Cerebellar nuclear complex (tissue), 1 donor: ENCODE results near the gene GRK1.
"Not testable (repeated sequence)": the region's sequence is repeated elsewhere in the genome, so short reads cannot be mapped to it uniquely, and the experiment has no call there.

ENCODE experiments used
- DNase-seq, 2 experiments: peaks; one replicate each; lab custom pipeline; 2025; lab: John Stamatoyannopoulos, UW

The GRK1 gene

GRCh38 chr13:113665597-113666328, 1.3 kb upstream of the GRK1 start:
- DNase-seq, result no peak

GRCh38 chr13:113666329-113666670, 719 bp upstream of the GRK1 start:
- no peak for DNase-seq

DNA sequence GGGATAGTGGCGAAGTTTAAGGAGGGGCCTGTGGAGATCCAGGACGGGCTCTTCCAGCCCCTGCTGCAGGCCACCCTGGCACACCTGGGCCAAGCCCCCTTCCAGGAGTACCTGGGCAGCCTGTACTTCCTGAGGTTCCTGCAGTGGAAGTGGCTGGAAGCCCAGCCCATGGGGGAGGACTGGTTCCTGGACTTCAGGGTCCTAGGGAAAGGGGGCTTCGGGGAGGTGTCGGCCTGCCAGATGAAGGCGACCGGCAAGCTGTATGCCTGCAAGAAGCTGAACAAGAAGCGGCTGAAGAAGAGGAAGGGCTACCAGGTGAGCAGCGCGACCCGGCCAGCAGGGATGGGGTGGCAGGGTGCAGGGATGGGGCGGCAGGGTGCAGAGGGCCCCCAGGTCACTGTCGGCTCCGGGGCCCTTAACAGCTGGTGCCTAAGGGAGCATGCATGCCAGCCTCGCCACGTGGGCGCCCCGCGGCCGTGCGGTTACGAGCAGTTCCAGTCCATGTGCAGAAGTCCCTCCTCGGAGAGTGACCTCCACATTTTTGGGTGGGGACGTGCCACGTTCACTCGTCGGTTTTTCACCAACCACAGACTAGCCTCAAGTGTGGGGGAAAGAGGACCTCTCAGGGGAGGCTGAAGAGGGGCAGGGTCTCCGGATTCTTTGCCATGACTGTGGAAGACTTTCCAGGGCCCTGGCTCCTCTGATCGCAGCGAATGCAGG, 912 bp downstream of the GRK1 start:
- no peak for DNase-seq

- no peak for DNase-seq
Observed at GRCh38 chr13:113668491-113668971, 1.5 kb downstream of the GRK1 start.

DNA sequence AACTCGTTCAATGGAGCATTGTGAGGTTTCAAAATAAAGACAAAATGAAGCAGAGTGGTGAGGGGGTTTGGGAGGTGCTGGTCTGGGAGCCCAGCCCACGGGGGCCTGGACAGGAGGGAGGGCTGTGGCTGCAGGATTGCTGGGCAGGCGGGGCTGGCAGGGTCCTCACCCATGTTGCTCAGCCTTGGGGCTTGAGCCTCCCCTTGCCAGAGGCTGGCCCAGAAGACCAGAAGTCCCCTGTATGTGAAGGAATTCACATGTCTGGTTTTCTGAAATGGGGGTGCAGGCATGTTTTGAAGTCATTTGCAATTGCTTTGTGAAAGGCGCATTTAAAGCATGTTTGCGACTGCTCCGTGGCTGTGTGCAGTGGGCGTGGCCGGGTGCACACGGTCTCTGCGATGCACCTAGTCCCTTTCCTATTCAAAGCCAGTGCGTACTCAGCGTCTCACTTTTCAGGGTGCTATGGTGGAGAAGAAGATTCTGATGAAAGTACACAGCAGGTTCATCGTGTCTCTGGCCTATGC, 2.3 kb downstream of the GRK1 start:
- DNase-seq, result no peak

GRCh38 chr13:113669755-113670341, 2.8 kb downstream of the GRK1 start:
- no peak for DNase-seq

- DNase-seq, result no peak
Observed at GRCh38 chr13:113670541-113670940, 3.5 kb downstream of the GRK1 start.

DNA sequence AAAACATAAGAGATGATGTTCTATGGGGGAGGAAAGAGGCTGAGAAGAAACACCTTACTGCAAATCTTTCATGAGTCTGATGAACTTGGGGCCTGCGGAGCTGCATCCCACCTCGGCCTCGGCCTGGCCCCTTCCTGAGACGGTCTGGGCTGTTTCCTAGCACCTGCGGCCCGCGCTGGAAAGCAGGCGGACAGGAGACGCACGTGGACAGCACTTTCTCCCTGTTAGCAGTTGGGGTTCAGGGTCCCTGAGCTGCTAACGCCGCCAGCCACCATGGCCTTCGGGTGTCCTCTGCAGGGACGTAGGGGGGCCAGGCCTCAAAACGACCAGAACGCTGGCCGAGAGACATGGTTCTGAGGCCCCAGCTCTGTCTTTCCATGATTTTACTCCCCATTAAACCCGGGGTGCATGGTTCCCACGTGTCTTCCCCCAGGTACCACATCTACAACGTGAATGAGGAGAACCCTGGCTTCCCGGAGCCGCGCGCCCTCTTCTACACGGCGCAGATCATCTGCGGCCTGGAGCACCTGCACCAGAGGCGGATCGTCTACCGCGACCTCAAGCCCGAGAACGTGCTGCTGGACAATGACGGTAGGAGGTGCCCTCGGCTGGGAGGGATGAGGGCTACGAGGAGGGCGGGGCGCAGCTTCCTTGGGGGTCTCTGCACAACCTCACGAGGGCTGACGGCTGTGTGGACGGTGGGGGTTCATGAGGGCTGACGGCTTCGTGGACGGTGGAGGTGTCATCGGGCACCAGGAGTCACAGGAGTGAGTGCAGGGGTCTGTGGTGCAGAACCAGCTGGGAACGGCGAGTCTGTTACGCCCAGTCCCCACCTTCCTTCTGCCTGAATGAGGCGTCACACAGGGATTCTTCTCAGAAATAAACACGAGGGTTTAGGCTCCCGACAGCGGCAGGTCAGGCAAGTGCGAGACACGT, 4.3 kb downstream of the GRK1 start:
- no peak for DNase-seq

DNA sequence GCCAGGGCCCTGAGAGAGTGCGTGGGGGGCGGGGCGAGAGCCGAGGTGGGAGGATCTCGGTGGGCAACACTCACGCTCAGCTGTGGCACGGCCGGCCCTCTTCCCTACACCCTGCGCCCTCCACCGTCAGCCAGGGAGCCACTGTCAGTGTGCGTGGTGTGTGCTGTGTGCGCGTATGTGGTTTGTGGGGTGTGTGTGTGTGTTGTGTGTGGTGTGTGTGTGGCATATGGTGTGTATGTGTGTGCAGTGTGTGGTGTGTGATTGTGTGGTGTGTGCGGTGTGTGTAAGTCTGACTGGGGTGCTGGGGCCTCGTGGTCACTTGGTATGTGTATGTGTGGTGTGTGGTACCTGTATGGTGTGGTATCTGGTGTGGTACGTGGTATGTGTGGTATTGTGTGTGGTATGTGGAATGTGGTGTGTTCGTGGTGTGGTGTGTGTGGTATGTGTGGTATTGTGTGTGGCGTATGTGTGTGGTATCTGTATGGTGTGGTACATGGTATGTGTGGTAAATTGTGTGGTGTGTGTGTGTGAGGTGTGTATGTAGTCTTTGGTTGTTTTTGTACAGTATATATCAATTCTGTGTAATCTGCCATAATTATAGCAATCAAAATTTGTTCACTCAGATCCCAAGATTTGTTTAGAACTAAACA, 5.1 kb downstream of the GRK1 start:
- DNase-seq, result no peak

DNA sequence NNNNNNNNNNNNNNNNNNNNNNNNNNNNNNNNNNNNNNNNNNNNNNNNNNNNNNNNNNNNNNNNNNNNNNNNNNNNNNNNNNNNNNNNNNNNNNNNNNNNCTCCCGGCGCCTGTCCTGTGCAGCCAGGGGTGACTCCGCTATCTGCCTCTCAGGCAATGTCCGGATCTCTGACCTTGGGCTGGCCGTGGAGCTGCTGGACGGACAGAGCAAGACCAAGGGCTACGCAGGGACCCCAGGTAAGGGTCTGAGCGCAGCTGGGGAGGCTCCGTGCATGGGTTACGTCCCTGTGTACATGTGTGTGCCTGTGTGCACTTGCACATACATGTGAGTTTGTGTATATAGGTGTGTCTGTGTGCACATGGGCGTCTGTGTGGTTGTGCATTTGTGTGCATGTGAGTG, 55.9 kb downstream of the GRK1 start:
- no peak for DNase-seq

GRCh38 chr13:113723410-113724015, 56.5 kb downstream of the GRK1 start:
- DNase-seq, result no peak

DNA sequence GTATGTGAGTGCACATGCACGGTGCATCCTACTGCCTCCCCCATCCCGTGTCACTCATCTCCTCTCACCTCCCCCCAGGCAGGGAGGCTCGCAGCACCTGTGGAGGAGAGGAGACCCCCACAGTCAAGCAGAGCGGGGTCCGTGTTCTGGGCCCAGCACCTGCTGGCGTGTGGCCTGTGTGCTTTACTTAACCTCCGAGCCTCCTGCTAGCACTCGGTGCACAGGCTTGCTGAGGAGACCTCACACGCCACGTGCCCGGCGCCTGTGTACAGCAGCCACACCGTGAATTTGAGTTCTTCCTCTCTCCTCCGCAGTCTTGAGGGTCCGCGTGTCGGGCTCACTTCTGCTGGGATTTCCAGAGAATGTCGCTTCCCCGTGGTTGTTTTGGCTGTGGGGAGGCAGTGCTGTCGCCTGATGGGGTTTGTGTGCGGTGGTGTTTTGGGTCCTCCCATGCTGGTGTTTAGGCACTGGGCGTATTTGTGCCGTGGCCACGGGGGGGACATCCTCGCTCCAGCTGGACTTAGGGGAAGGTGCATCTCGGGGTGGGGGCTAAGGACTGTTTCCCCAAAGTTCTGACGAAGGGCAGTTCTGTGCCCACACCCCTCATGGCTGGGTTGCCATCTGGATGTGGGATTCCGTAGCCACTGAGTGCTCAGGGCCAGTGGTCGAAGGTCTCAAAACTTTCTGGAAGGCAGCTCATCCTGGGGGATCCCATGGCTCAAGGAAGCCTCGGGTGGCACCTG, 57.2 kb downstream of the GRK1 start:
- DNase-seq, result no peak

- peak in 1 of 2 experiments; percentile 8 for DNase-seq
Observed at GRCh38 chr13:113724780-113725315, 57.8 kb downstream of the GRK1 start.

- not testable (repeated sequence) for DNase-seq
Observed at GRCh38 chr13:113725329-113726105, 58.5 kb downstream of the GRK1 start.

DNA sequence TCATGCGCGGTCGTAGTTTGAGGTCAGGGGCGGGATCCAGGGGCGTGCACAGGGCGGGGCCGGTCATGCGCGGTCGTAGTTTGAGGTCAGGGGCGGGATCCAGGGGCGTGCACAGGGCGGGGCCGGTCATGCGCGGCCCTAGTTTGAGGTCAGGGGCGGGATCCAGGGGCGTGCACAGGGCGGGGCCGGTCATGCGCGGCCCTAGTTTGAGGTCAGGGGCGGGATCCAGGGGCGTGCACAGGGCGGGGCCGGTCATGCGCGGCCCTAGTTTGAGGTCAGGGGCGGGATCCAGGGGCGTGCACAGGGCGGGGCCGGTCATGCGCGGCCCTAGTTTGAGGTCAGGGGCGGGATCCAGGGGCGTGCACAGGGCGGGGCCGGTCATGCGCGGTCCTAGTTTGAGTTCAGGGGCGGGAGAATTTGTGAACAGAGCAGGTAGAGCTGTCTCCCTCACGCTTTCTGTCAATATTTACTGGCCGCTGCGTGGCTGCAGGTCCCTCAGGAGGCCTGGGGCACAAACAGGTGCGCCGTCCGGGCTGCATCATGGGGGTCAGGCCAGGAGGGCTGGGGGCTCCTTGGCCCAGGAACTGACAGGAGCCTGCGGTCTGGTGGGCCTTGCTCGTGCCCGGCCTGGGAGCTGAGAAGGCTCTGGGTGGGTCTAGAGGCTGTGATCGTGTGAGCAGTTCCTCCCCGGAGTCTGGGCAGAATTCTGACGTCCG, 59.2 kb downstream of the GRK1 start:
- not testable (repeated sequence) for DNase-seq

DNA sequence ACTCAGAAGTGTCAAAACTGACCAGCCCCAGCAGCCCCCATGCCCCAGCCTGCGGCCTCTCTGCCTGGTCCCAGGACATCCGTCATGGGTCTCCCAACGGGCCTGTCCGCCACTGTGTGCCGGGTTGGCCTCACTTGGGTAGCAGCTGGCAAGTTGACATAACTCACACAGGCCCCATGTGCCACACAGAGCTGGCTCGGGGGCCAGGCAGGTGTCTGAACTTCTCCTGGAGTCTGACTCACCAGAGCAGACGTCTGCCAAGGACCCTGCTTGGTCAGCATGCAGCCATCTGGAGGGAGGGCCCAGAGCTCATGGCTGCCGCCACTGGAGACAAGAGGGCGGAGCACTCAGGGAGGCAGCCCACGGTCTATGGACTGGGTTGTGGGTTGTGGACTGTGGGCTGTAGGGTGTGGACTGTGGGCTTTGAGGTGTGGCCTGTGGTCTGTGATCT, 60.0 kb downstream of the GRK1 start:
- DNase-seq, result no peak

DNA sequence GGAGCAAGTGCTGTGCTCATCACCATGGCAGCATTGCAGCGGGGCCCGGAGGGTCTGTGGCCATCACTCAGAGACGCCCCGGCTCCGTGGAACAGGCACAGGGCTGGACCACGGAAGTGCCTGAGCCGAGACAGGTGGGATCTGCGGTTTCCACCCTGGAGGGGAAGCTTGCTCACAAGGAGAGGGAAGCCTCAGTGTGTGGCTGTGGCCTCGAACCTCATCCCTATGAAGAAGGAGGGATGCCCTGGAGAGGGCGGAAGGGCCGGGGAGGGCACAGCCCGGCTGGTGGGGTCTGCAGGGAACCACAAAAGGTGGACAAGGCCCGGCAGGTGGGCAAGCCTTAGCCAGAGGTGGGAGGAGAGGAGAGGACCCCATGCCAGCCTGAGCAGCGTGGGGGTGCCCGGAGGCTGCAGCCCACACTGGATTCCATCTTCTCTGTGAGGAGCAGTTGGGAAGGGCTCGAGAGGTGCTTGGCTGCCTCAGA, 61.6 kb downstream of the GRK1 start:
- no peak for DNase-seq
